OCI-LY1 (cell line): ENCODE data around the gene ARMC9.

Source experiments
- EZH2 ChIP-seq: fragments of 200-600 bp; sonication (generic), shearing (Covaris generic); IDR thresholded peaks from 2 replicates; pipeline ENCODE4 v1.8.0; 2017; ENCODE audit warnings: borderline replicate concordance, mixed run types, mild to moderate bottlenecking, antibody characterized with exemption, low read length, moderate library complexity, mixed read lengths
- TF ChIP-seq, protein P1 (sequence below): fragments of 200-600 bp; sonication (generic), shearing (Covaris generic); IDR thresholded peaks from 2 replicates; pipeline ENCODE4 v1.5.1; 2017; ENCODE audit warnings: mild to moderate bottlenecking, antibody characterized with exemption, low read length, moderate library complexity, mixed read lengths

DNA sequence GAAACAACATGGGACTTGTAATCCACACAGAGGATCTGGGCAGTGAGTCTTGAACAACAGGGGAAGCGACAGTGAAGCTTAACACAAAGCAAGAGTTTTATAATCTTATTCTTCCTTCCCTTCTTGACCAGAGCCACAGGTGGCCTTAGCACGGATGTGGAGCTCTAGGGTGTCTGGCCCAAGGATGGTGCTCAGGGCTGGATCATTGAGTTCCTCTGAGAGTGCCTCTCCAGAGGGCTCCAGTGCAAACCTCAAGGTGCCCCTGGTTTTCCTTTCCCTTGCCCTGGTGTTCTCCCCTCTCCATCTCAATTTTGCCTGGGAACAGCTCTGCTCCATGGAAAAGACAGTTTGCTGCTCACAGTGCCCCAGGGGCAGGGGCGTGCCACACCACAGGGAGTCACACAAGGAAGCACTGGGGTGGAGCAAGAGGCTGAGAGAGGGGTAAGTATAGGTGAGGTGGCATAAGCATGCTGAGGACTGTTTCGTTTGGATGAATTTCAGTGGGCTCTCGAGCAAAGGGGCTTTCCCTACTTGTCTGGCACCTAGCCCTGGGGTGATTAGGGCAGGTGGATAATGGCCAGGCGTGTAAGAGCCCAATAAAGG lies 108.5 kb downstream of the ARMC9 start:
- TF ChIP-seq, protein P1, sequence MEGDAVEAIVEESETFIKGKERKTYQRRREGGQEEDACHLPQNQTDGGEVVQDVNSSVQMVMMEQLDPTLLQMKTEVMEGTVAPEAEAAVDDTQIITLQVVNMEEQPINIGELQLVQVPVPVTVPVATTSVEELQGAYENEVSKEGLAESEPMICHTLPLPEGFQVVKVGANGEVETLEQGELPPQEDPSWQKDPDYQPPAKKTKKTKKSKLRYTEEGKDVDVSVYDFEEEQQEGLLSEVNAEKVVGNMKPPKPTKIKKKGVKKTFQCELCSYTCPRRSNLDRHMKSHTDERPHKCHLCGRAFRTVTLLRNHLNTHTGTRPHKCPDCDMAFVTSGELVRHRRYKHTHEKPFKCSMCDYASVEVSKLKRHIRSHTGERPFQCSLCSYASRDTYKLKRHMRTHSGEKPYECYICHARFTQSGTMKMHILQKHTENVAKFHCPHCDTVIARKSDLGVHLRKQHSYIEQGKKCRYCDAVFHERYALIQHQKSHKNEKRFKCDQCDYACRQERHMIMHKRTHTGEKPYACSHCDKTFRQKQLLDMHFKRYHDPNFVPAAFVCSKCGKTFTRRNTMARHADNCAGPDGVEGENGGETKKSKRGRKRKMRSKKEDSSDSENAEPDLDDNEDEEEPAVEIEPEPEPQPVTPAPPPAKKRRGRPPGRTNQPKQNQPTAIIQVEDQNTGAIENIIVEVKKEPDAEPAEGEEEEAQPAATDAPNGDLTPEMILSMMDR: no peak
- TF ChIP-seq EZH2: no peak
